Vein endothelial cell (primary cell): ENCODE results near the gene AS3MT. TPM values are rescaled to one million over a fixed set of nuclear protein-coding genes. Genes with fewer than 3 reads are reported as not detected.

Source experiments
- small RNA-seq: library from RNA; depleted of rRNA; stranded (forward); fragments of <200 nt; gene quantifications from one replicate; pipeline ENCODE3, GENCODE V24; 2012
- total RNA-seq: library from RNA; depleted of rRNA; stranded (reverse); fragments of >200 nt; gene quantifications from 2 replicates; pipeline ENCODE4 v1.2.3, GENCODE V29; 2012

AS3MT gene
- total RNA-seq: 0.10 and 0.98 TPM in 2 replicates

GRCh38 chr10:102869258-102870198 lies at the start of gene AS3MT:
TSS of gene AS3MT (plus strand) at chr10:102869470. CDS start at chr10:102869593, 123 bp downstream.

GRCh38 chr10:102837230-102837721 lies 32.0 kb upstream of the AS3MT start, which contains the start of gene CYP17A1:
TSS of gene CYP17A1 (minus strand) at chr10:102837413. CDS start at chr10:102837361, 52 bp downstream.

GRCh38 chr10:102917962-102918816 lies 48.9 kb downstream of the AS3MT start, which contains the start of gene CNNM2:
TSS of gene CNNM2 (plus strand) at chr10:102918294. CDS start at chr10:102918481, 187 bp downstream.

Small RNA genes lying within 50 kb of the gene (small RNA-seq; reads per million reads assigned to genes)
- gene AS3MT (not detected), gene RF00026 (not detected)

Other genes with a start within 250 kb of the AS3MT start
- 107 and 144 TPM in 2 replicates for gene TRIM8, start 225.0 kb upstream of the AS3MT start, total RNA-seq
- gene ARL3, start 155.1 kb upstream of the AS3MT start, total RNA-seq: 3.6 and 3.9 TPM in 2 replicates
- gene SFXN2, start 154.8 kb upstream of the AS3MT start, total RNA-seq: 4.6 and 7.1 TPM in 2 replicates
- gene WBP1L, start 125.5 kb upstream of the AS3MT start, total RNA-seq: 77.4 and 83.7 TPM in 2 replicates
- gene CYP17A1, start 32.1 kb upstream of the AS3MT start, total RNA-seq: not detected in 2 replicates
- 15.3 and 21.6 TPM in 2 replicates for gene BORCS7, start 15.2 kb upstream of the AS3MT start, total RNA-seq
- 2.6 TPM in 2 replicates for gene CNNM2, start 48.8 kb downstream of the AS3MT start, total RNA-seq